GM15510 (cell line): Measurements from ENCODE around the gene LRMDA.

ENCODE experiments used
- POLR2A ChIP-seq: IDR thresholded peaks from 3 replicates; pipeline ENCODE4 v1.6.1; 2011; ENCODE audit warnings: borderline replicate concordance; ENCODE audit not compliant: insufficient read length; ENCODE audit errors: extremely low read depth

LRMDA gene

GRCh38 chr10:75611993-75612372, 180.6 kb downstream of the LRMDA start:
- no peak for TF ChIP-seq POLR2A

- TF ChIP-seq POLR2A: no peak
Observed at GRCh38 chr10:75612904-75613684, 181.7 kb downstream of the LRMDA start.

- no peak for TF ChIP-seq POLR2A
Observed at GRCh38 chr10:75613685-75614504, 182.5 kb downstream of the LRMDA start.

- TF ChIP-seq POLR2A: no peak
Observed at GRCh38 chr10:75616076-75616475, 184.7 kb downstream of the LRMDA start.

- TF ChIP-seq POLR2A: no peak
Observed at GRCh38 chr10:75616874-75617478, 185.6 kb downstream of the LRMDA start.

DNA sequence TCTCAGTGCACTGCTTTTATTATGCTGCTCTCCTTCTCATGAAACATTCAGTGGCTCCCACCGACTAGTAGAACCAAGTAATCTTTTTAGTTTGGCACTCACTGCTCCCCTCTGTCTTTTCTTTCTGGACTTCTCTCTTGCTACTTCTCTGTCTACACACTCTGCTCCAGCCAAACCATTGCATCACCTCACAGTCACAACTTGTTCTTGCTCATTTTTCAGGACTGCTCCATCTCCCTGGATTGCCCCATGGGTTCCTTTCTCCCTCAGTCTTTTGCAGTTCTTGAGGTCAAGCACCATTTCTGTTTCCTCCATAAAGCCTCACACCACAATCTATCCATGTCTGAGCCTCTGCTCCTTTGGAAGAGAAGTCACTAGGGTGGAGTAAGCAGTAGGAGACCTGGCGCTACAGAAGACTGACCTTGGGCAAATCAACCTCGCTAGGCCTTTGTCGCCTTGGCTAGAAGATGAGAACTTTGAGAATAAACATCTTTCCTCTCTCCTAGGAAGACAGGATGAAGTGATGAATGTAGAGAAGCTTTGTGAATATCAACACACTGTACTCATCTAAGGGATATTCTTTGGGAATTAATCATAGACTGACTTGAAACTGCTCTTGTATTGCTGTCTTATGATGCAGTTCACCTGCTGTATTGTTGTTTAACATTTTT, 186.2 kb downstream of the LRMDA start:
- no peak for TF ChIP-seq POLR2A

GRCh38 chr10:75619635-75620034, 188.2 kb downstream of the LRMDA start:
- TF ChIP-seq POLR2A: no peak

DNA sequence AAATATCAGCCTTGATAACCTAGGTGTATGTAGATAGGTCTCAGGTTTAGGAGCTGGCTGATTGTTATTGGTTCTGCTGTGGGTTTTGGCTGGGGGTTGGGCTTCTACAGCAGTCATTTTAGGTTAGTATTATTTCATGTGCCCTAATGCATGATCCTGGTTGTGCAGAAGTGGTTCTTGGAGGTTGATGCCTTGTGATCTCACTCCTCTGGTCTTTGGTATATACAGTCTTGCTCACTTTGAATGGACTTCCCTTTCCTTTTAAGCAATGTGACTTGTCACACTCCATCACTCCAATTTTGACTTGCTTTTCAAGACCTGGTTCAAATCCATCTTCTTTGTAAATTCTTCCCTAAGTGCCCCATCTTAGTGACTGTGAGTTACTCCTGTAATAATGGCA, 188.9 kb downstream of the LRMDA start:
- TF ChIP-seq POLR2A: no peak

DNA sequence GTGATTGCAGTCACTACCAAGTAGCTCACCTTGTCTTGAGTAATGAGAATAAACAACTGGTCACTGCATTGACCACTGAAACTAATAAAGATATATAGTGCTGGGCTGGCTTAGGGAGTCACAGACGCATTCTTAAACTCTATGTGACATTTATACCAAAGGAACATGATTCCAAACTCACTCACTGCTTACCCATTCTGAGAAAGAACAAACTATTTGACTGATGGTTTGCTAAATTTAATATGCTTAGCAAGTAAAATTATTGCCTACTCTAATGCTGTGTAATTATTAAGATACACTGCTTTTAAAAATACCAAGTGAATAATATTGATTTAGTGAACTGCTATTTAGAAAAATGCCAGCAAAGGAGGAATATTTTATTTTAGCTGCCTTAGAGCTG, 191.1 kb downstream of the LRMDA start:
- no peak for TF ChIP-seq POLR2A

DNA sequence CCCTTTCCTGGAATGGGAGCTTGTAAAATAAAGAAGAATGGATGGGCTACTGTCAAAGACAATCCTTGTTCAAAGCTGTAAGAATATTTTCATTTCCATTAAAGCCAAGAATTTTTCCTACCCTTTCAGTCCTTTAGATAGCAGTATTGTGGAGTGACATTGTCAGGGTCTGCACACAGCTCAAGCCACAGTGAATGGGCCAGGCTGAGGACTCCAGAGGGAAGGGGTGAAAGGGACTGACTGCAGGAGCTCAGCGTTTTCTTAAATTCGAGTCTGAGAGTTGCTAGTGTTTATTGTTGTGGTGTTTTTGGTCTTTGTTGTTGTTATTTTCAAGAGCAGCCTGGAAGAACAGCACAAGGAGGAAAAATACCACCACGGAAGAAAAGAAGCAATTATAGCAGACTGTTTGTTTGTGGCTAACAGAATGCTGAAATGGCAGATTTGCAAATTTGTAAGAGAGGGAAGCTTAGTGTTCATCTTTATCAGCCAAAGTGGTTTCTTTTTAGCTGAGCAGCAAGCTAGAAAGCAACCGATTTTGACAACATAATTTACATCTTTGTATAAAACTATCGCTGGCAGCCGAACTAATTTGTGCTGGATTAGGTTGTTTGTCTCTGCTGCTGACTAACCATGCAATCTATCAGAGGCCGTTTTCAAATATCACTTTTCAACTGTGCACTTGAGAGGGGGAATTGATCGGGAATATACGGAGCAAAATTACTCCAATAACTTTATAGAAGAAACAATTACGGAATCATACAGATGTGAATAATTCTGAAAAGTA, 192.1 kb downstream of the LRMDA start:
- no peak for TF ChIP-seq POLR2A

- no peak for TF ChIP-seq POLR2A
Observed at GRCh38 chr10:75624638-75625037, 193.2 kb downstream of the LRMDA start.

GRCh38 chr10:75630746-75631145, 199.3 kb downstream of the LRMDA start:
- TF ChIP-seq POLR2A: no peak

- no peak for TF ChIP-seq POLR2A
Observed at GRCh38 chr10:75632805-75633462, 201.5 kb downstream of the LRMDA start.

DNA sequence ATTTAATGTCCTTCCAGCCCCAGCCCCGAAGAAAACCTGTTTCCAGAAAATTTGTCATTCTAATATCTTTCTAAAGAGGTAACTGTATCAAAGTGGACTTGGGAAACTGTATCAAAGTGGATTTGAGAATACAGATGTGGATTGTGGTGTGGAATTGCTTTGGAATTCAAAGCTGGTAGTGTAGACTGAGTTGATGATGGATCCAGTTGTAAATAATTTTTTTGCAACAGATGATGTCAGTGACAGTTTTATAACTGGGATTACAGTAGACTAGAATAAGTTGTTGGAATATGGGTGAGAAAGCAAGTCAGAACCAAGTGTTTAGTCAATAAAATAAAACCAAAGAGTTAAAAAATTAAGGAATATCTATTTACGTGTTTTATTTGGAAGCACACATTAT, 202.1 kb downstream of the LRMDA start:
- no peak for TF ChIP-seq POLR2A

- TF ChIP-seq POLR2A: no peak
Observed at GRCh38 chr10:75634947-75635346, 203.5 kb downstream of the LRMDA start.

DNA sequence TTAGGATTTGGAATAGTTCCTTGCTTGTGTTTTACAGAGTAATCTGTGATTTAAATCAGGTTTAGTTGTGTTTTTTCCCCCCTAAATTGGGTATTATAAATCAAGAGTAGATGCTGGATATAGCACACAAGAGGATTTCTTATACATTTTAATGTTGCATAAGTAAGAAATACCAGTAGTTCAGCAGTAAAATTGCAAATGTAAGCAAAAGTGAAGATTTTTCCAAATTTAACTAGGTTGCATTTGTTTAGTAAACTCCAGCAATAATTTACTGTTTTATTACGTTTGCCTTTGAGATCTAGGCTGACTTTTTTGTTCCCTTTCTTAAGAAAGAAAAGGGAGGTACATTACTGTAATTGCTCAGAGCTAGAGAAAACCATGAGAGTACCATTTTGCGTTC, 207.3 kb downstream of the LRMDA start:
- no peak for TF ChIP-seq POLR2A
